Prostate gland (tissue), 2 donors: ENCODE data around the gene LRRC75B. TPM values are rescaled to one million over a fixed set of nuclear protein-coding genes. Genes with fewer than 3 reads are reported as not detected.
A peak's percentile ranks its signal among the peaks of the same experiment; 100 is the strongest.

Source experiments
- DNase-seq: peaks from one replicate; pipeline ENCODE4 v3.0.0-alpha.2; 2019; ENCODE audit warnings: low spot score
- H3K27ac ChIP-seq, 2 donors: fragments of 200-600 bp; sonication (generic); 2 replicates each; pipeline ENCODE4 v1.5.1; 2017 to 2019
- H3K27me3 ChIP-seq: fragments of 200-600 bp; sonication (generic); replicated peaks from 2 replicates; pipeline ENCODE4 v1.5.1; 2019; ENCODE audit not compliant: insufficient read depth
- H3K36me3 ChIP-seq, 2 donors: fragments of 200-600 bp; sonication (generic); 1 replicate in 1 of 2; 2 replicates in 1 of 2; pipeline versions ENCODE4 v1.5.1 to v1.8.1; 2017 to 2019
- H3K4me1 ChIP-seq: fragments of 200-600 bp; sonication (generic); replicated peaks from 2 replicates; pipeline ENCODE4 v1.5.1; 2019
- H3K4me3 ChIP-seq, 2 donors: fragments of 200-600 bp; sonication (generic); 2 replicates each; pipeline ENCODE4 v1.5.1; 2017 to 2019
- H3K9me3 ChIP-seq: fragments of 200-600 bp; sonication (generic); 2 replicates; pipeline ENCODE4 v1.5.1; 2017
- POLR2A ChIP-seq: fragments of 450-650 bp; IDR thresholded peaks from one replicate; pipeline ENCODE4 v1.6.1; 2016; ENCODE audit warnings: antibody characterized with exemption, mild to moderate bottlenecking
- POLR2AphosphoS5 ChIP-seq: sonication (generic); formaldehyde crosslinking; IDR thresholded peaks from one replicate; pipeline ENCODE4 v1.6.1; 2017; ENCODE audit warnings: antibody characterized with exemption
- WGBS: methylation state at CpG from one replicate; pipeline ENCODE4 v1.1.5; 2018; 5-methylcytosine and 5-hydroxymethylcytosine counted together
- intact Hi-C: fragments of 100-400 bp; cut with DNase I; formaldehyde crosslinking; loops from one replicate; pipeline ENCODE4 v1.14.2; 2022
- total RNA-seq, 2 donors: library from RNA; depleted of rRNA; stranded (reverse); fragments of >200 nt; gene quantifications; one replicate each; pipeline ENCODE4 v1.1.0, GENCODE V29; 2016
- TF ChIP-seq, protein P1 (sequence below), 4 experiments: fragments of 200-600 bp in 2 of 4; fragments of 450-650 bp in 2 of 4; sonication (generic) in 2 of 4; IDR thresholded peaks; 1 replicate in 3 of 4; 2 replicates in 1 of 4; pipeline ENCODE4 v1.5.1; 2016 to 2019; ENCODE audit warnings: antibody characterized with exemption in 4 of 4, mild to moderate bottlenecking in 2 of 4, moderate library complexity in 2 of 4

The LRRC75B gene
- total RNA-seq, 2 donors from 2014 or later: 57.0 to 161 TPM

GRCh38 chr22:24543185-24543601, 49.7 kb downstream of the LRRC75B start:
- Histone ChIP-seq H3K27ac (peak overlapping the region in 1 of 2 donors; percentile 52), H3K27me3 (no peaks in the 10 kb centered on the region), H3K4me3 (no peak overlapping the region), H3K9me3 (no peaks in the 10 kb centered on the region), H3K4me1 (peaks cover 20% of the 10 kb centered on the region), H3K36me3 (peaks cover 14 to 34% of the 10 kb centered on the region in 2 donors)
- DNase-seq: no peak
- WGBS: 74% methylated on average over 7 of the region's 7 CpGs
- intact Hi-C loops: no loop called here
- TF ChIP-seq POLR2A (no peak), POLR2AphosphoS5 (no peak)
- TF ChIP-seq, protein P1, sequence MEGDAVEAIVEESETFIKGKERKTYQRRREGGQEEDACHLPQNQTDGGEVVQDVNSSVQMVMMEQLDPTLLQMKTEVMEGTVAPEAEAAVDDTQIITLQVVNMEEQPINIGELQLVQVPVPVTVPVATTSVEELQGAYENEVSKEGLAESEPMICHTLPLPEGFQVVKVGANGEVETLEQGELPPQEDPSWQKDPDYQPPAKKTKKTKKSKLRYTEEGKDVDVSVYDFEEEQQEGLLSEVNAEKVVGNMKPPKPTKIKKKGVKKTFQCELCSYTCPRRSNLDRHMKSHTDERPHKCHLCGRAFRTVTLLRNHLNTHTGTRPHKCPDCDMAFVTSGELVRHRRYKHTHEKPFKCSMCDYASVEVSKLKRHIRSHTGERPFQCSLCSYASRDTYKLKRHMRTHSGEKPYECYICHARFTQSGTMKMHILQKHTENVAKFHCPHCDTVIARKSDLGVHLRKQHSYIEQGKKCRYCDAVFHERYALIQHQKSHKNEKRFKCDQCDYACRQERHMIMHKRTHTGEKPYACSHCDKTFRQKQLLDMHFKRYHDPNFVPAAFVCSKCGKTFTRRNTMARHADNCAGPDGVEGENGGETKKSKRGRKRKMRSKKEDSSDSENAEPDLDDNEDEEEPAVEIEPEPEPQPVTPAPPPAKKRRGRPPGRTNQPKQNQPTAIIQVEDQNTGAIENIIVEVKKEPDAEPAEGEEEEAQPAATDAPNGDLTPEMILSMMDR (IDR thresholded peaks at IDR 0.05): no peak

DNA sequence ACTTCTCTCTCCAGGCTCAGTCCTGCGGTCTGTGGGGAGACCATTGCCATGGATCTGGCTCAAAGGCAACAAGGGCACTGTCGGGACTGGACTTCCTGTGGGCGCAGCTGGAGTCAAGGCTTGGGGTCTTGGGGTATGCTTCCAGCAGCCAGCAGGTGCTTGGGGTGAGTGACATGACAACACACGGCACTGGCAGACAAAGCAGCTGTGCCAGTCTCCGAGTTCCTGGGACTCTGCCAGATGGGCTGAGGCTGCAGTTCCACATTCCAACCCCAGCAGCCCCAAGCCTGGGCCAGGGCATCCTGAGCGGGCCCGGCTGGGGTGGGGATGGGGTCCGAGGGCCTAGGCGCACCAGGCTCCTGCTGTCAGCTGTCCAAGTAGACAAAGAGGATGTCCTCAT, 50.2 kb downstream of the LRRC75B start:
- WGBS: 44% methylated on average over 9 of the region's 9 CpGs
- DNase-seq: peak; percentile 80
- intact Hi-C loops: no loop called here
- Histone ChIP-seq H3K4me3 (no peak overlapping the region), H3K4me1 (peaks cover 20% of the 10 kb centered on the region), H3K27me3 (no peaks in the 10 kb centered on the region), H3K9me3 (no peaks in the 10 kb centered on the region), H3K27ac (peak overlapping the region in 1 of 2 donors; percentile 52), H3K36me3 (peaks cover 14 to 30% of the 10 kb centered on the region in 2 donors)
- TF ChIP-seq POLR2AphosphoS5 (peak; percentile 62), POLR2A (no peak)
- TF ChIP-seq, protein P1 (IDR thresholded peaks at IDR 0.05): peak in 2 of 4 experiments; percentile 36 to 50

DNA sequence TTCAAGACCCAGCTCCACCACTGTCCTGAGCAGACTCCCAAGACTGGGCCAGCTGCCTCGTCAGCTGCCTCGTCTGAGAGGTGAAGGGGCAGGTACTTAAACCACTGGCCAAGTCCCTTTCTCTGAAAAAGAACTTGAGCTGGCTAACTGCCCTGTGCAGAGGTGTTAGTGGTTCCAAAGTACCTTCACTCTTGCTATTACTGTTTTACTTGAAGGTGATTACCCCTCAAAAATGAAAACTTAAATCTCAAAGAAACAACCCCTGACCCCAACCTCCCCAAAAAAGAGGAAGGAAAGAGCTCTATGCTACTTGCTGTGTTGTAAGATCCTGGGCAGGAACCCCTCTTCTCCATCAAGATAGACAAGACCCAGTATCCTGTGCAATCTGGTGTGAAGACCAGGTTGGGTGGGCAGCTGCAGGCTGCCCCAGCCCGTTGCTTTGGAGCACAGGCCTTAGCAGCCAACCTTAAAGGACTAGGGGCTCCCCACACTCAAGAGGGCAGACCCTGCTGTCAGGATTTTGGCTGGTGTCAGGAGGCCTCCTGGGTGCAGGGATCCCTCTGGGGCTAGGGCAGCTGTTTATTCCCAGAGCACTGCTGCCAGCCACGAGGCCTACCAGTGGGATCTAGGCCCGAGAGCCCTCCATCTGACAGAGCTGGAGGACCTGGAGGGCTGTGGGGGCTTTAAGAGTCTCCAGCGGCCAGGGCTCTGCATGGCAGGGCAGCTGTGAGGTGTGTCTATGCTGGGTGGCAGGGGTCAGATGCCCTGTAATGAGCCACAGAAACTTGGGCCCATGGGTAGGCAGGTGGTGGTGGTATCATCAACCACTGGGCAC, 51.0 kb downstream of the LRRC75B start:
- peak overlapping the region in 1 of 2 donors; percentile 38 for H3K27ac ChIP-seq
- no peaks in the 10 kb centered on the region for H3K9me3 ChIP-seq
- peaks cover 20% of the 10 kb centered on the region for H3K4me1 ChIP-seq
- 75% methylated on average over 6 of the region's 6 CpGs for WGBS
- no peak for DNase-seq
- no peaks in the 10 kb centered on the region for H3K27me3 ChIP-seq
- TF ChIP-seq, protein P1 (IDR thresholded peaks at IDR 0.05): no peak
- no peak for TF ChIP-seq POLR2AphosphoS5
- TF ChIP-seq POLR2A: no peak
- intact Hi-C loops: no loop called here
- H3K36me3 ChIP-seq: peaks cover 14 to 23% of the 10 kb centered on the region in 2 donors
- H3K4me3 ChIP-seq: no peak overlapping the region

- Histone ChIP-seq H3K4me1 (peaks cover 20% of the 10 kb centered on the region), H3K36me3 (peaks cover 14 to 18% of the 10 kb centered on the region in 2 donors), H3K4me3 (no peak overlapping the region), H3K27ac (no peak overlapping the region), H3K9me3 (no peaks in the 10 kb centered on the region), H3K27me3 (no peaks in the 10 kb centered on the region)
- DNase-seq: no peak
- intact Hi-C loops: no loop called here
- 78% methylated on average over 2 of the region's 2 CpGs for WGBS
- TF ChIP-seq POLR2A (no peak), POLR2AphosphoS5 (no peak)
- TF ChIP-seq, protein P1 (IDR thresholded peaks at IDR 0.05): no peak
Measured at GRCh38 chr22:24540470-24540869, 52.4 kb downstream of the LRRC75B start.

DNA sequence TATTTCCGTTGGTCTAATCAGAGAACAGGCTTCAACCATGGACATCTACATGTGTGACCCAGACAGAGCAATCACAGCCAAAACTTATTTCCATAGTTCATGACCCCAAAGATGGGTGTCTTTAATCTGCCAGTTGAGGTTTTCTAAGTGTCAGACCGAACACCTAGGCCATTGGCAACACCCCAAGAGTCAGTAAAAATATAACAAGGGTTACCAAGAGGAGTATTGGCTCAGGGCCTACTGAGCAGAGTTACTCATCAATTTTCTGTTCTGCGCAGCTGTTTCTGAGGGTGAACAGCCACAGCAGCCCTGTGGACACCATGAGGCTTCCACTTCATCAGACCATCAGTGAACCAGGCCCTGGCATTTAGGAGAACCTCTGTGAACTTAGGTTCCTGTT, 56.8 kb downstream of the LRRC75B start:
- TF ChIP-seq, protein P1 (IDR thresholded peaks at IDR 0.05): no peak
- TF ChIP-seq POLR2A (no peak), POLR2AphosphoS5 (no peak)
- H3K27me3 ChIP-seq: no peaks in the 10 kb centered on the region
- intact Hi-C loops: no loop called here
- WGBS: 85% methylated on average over 3 of the region's 3 CpGs
- H3K9me3 ChIP-seq: no peaks in the 10 kb centered on the region
- no peak overlapping the region for H3K27ac ChIP-seq
- H3K36me3 ChIP-seq: peaks cover 0 to 10% of the 10 kb centered on the region in 2 donors
- H3K4me3 ChIP-seq: no peak overlapping the region
- DNase-seq: no peak
- H3K4me1 ChIP-seq: peaks cover 4% of the 10 kb centered on the region
